ENCODE results near the gene KDM4B.
A peak's percentile ranks its signal among the peaks of the same experiment; 100 is the strongest.

Gene KDM4B

GRCh38 chr19:5030136-5030820, 61.4 kb downstream of the KDM4B start:
- TF ChIP-seq, protein P1, sequence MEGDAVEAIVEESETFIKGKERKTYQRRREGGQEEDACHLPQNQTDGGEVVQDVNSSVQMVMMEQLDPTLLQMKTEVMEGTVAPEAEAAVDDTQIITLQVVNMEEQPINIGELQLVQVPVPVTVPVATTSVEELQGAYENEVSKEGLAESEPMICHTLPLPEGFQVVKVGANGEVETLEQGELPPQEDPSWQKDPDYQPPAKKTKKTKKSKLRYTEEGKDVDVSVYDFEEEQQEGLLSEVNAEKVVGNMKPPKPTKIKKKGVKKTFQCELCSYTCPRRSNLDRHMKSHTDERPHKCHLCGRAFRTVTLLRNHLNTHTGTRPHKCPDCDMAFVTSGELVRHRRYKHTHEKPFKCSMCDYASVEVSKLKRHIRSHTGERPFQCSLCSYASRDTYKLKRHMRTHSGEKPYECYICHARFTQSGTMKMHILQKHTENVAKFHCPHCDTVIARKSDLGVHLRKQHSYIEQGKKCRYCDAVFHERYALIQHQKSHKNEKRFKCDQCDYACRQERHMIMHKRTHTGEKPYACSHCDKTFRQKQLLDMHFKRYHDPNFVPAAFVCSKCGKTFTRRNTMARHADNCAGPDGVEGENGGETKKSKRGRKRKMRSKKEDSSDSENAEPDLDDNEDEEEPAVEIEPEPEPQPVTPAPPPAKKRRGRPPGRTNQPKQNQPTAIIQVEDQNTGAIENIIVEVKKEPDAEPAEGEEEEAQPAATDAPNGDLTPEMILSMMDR (conservative IDR thresholded peaks at IDR 0.05; ENCODE audit: low read depth, low read length): no peak
- DNase-seq (ENCODE audit: low read depth): no peak
- H3K4me3 ChIP-seq (ENCODE audit: low read length): no peak overlapping the region

DNA sequence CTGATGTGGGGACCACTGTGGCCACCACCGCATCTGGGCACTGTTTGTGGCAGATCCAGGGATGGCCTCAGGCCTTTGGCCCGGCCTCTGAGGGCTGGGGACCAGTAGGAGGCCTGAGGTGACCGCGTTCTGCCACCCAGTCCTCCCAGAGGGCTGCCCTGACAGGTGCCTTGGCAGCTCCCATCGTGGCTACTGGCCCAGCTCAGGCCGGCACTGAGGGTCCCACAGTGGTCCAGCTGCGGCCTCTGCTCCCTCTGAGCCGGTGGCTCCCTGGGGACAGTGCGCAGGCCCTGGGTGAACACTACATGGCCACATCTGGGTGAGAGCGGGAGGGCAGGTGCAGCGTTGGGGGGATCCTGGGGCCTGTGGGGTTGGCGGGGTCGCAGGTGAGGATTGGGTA, 61.9 kb downstream of the KDM4B start:
- H3K4me3 ChIP-seq (ENCODE audit: low read length): no peak overlapping the region
- TF ChIP-seq, protein P1 (conservative IDR thresholded peaks at IDR 0.05; ENCODE audit: low read depth, low read length): no peak
- DNase-seq (ENCODE audit: low read depth): no peak

DNA sequence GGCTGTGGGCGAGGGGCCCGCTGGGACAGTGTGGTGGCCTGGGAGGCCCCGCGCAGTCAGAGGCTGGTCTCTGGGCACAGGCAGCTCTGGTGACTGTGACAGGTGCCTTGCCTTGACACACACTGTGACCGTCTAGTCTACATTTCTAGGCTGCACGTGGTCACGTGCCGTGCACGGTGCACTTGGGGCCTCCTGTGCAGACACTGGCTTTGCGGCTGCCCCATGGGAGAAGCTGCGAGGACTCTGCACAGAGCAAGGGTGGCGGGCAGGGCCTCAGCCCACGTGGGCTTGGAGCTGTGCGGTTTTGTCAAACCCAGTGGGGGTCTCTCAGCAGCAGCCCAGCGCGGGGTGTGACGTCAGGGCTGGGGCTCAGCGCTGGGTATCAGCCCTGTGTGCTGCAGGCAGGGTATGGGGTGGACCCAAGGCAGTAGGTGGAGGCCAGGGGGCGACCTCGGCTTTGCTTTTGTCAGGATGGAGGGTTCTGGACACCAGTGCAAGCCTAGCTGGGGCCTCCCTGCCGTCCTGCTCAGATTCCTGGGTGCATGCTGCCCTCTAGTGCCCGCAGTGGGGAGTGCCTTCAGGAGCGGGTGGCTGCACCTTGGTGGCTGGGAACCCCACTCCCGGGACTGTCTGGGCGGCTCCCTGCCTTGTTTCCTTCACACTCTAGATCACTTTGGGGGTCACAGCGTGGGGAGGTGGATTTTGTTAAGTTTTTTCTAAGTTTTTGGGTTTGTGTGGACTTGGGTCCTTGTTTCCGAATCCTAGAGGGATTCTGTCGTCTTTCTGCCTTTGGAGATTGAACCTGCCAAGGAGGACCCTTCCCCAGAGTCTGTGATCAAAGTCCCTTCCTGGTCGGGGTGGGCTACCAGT, 62.6 kb downstream of the KDM4B start:
- no peak for DNase-seq (ENCODE audit: low read depth)
- H3K4me3 ChIP-seq (ENCODE audit: low read length): no peak overlapping the region

GRCh38 chr19:5032101-5032967, 63.4 kb downstream of the KDM4B start:
- TF ChIP-seq, protein P1 (conservative IDR thresholded peaks at IDR 0.05; ENCODE audit: low read depth, low read length): no peak
- no peak for DNase-seq (ENCODE audit: low read depth)
- no peak overlapping the region for H3K4me3 ChIP-seq (ENCODE audit: low read length)

More for the DNA sequence above, 62.6 kb downstream of the KDM4B start:
- TF ChIP-seq, protein P1 (conservative IDR thresholded peaks at IDR 0.05; ENCODE audit: low read depth, low read length): peak; percentile 95

GRCh38 chr19:5035105-5035761, 66.3 kb downstream of the KDM4B start:
- TF ChIP-seq, protein P1 (conservative IDR thresholded peaks at IDR 0.05; ENCODE audit: low read depth, low read length): no peak
- H3K4me3 ChIP-seq (ENCODE audit: low read length): no peak overlapping the region
- no peak for DNase-seq (ENCODE audit: low read depth)

Measured in retinal pigment epithelial cell (primary cell).